NCI-H526 treated with DMSO at 0.1 percent for 48 hours (cell line): Measurements from ENCODE around the gene VANGL1.

Experiments
- DNase-seq: peaks from one replicate; lab custom pipeline; 2025; lab: John Stamatoyannopoulos, UW

The VANGL1 gene

GRCh38 chr1:115744646-115745275 lies 103.0 kb downstream of the VANGL1 start:
- no peak for DNase-seq

GRCh38 chr1:115746021-115746690 lies 104.4 kb downstream of the VANGL1 start:
- DNase-seq, result no peak
